OCI-M2 (cell line): ENCODE measurements around the gene ADAT2.

ENCODE experiments used
- DNase-seq: peaks from one replicate; lab custom pipeline; 2025; ENCODE audit not compliant: unreplicated experiment; lab: John Stamatoyannopoulos, UW

Gene ADAT2

GRCh38 chr6:143397227-143398222 lies 53.0 kb downstream of the ADAT2 start:
- no peak for DNase-seq

- no peak for DNase-seq
Measured at GRCh38 chr6:143396497-143397226, 53.8 kb downstream of the ADAT2 start.

GRCh38 chr6:143395699-143396098 lies 54.8 kb downstream of the ADAT2 start:
- DNase-seq = no peak

GRCh38 chr6:143394389-143394788 lies 56.1 kb downstream of the ADAT2 start:
- no peak for DNase-seq

GRCh38 chr6:143390278-143390677 lies 60.2 kb downstream of the ADAT2 start:
- no peak for DNase-seq

- DNase-seq = no peak
Measured at GRCh38 chr6:143385636-143386035, 64.9 kb downstream of the ADAT2 start.

- no peak for DNase-seq
Measured at GRCh38 chr6:143376861-143377260, 73.6 kb downstream of the ADAT2 start.

GRCh38 chr6:143376375-143376774 lies 74.1 kb downstream of the ADAT2 start:
- no peak for DNase-seq

- DNase-seq = no peak
Measured at GRCh38 chr6:143375022-143375585, 75.4 kb downstream of the ADAT2 start.

GRCh38 chr6:143374014-143374413 lies 76.5 kb downstream of the ADAT2 start:
- no peak for DNase-seq
